Chondrocyte (in vitro differentiated cells): Measurements from ENCODE around the gene CACNA1G. TPM values are rescaled to one million over a fixed set of nuclear protein-coding genes. Genes with fewer than 3 reads are reported as not detected.

Experiments
- DNase-seq: peaks from one replicate; pipeline ENCODE4 v3.0.0; 2021; ENCODE audit warnings: mixed read lengths, low spot score
- H3K27ac Mint-ChIP-seq: one replicate; pipeline ENCODE4 v1.8.0; 2021; ENCODE audit warnings: mild to moderate bottlenecking, moderate library complexity, mixed read lengths; ENCODE audit not compliant: unreplicated experiment
- H3K27me3 Mint-ChIP-seq: 2 replicates; pipeline ENCODE4 v1.8.0; 2021; ENCODE audit warnings: low read depth, mixed read lengths
- H3K36me3 Mint-ChIP-seq: 2 replicates; pipeline ENCODE4 v1.8.0; 2021; ENCODE audit warnings: low read depth, mixed read lengths
- H3K4me1 Mint-ChIP-seq: 2 replicates; pipeline ENCODE4 v1.8.0; 2021; ENCODE audit warnings: low read depth, mild to moderate bottlenecking, mixed read lengths
- H3K4me3 Mint-ChIP-seq: one replicate; pipeline ENCODE4 v1.8.0; 2021; ENCODE audit warnings: mild to moderate bottlenecking, moderate library complexity, mixed read lengths; ENCODE audit not compliant: unreplicated experiment
- H3K9me3 Mint-ChIP-seq: 2 replicates; pipeline ENCODE4 v1.8.0; 2021; ENCODE audit warnings: low read depth, mixed read lengths
- CTCF ChIP-seq: fragments of 200-600 bp; sonication (generic); IDR thresholded peaks from 2 replicates; pipeline ENCODE4 v1.5.0; 2021; ENCODE audit warnings: antibody characterized with exemption, mild to moderate bottlenecking, moderate library complexity
- total RNA-seq: library from RNA; stranded (reverse); gene quantifications from 3 replicates; pipeline ENCODE4 v1.2.1, GENCODE V29; 2021

The CACNA1G gene
- total RNA-seq, 1 donor from 2014 or later = 0.10 TPM

GRCh38 chr17:50608700-50609379, 48.3 kb downstream of the CACNA1G start:
- Mint-ChIP-seq H3K27me3 (no peaks in the 10 kb centered on the region), H3K36me3 (no peaks in the 10 kb centered on the region), H3K27ac (no peak overlapping the region), H3K4me3 (no peak overlapping the region), H3K9me3 (no peaks in the 10 kb centered on the region), H3K4me1 (peaks cover 16% of the 10 kb centered on the region)
- no peak for DNase-seq
- no peak for TF ChIP-seq CTCF

- Mint-ChIP-seq H3K4me1 (peaks cover 11% of the 10 kb centered on the region), H3K27ac (no peak overlapping the region)
Observed at GRCh38 chr17:50609380-50610074, 49.0 kb downstream of the CACNA1G start.

GRCh38 chr17:50611634-50612033, 51.1 kb downstream of the CACNA1G start:
- Mint-ChIP-seq H3K9me3 (no peaks in the 10 kb centered on the region), H3K27ac (no peak overlapping the region), H3K4me1 (no peaks in the 10 kb centered on the region), H3K36me3 (no peaks in the 10 kb centered on the region), H3K27me3 (peaks cover 2% of the 10 kb centered on the region), H3K4me3 (no peak overlapping the region)
- TF ChIP-seq CTCF = no peak
- no peak for DNase-seq

More at GRCh38 chr17:50609380-50610074, 49.0 kb downstream of the CACNA1G start:
- H3K9me3 Mint-ChIP-seq = no peaks in the 10 kb centered on the region
- no peak for DNase-seq
- TF ChIP-seq CTCF = no peak
- H3K4me3 Mint-ChIP-seq = no peak overlapping the region
- no peaks in the 10 kb centered on the region for H3K36me3 Mint-ChIP-seq
- H3K27me3 Mint-ChIP-seq = no peaks in the 10 kb centered on the region

GRCh38 chr17:50612281-50612680, 51.8 kb downstream of the CACNA1G start:
- Mint-ChIP-seq H3K4me3 (no peak overlapping the region), H3K27ac (no peak overlapping the region), H3K36me3 (no peaks in the 10 kb centered on the region), H3K9me3 (no peaks in the 10 kb centered on the region), H3K4me1 (no peaks in the 10 kb centered on the region), H3K27me3 (peaks cover 2% of the 10 kb centered on the region)
- no peak for TF ChIP-seq CTCF
- no peak for DNase-seq

GRCh38 chr17:50613007-50613992, 52.8 kb downstream of the CACNA1G start:
- H3K27ac Mint-ChIP-seq = no peak overlapping the region
- no peak for DNase-seq
- no peak overlapping the region for H3K4me3 Mint-ChIP-seq
- H3K27me3 Mint-ChIP-seq = peaks cover 2% of the 10 kb centered on the region
- no peaks in the 10 kb centered on the region for H3K9me3 Mint-ChIP-seq
- H3K4me1 Mint-ChIP-seq = peaks cover 3% of the 10 kb centered on the region
- no peaks in the 10 kb centered on the region for H3K36me3 Mint-ChIP-seq
- peak; percentile 24 for TF ChIP-seq CTCF
